ENCODE measurements around the gene DCLK2.

DCLK2 gene

GRCh38 chr4:150078041-150078578, at the start of gene DCLK2:
TSS of gene DCLK2 (plus strand) at chr4:150078445. CDS start at chr4:150079028, 583 bp downstream.
- H3K36me3 ChIP-seq (ENCODE audit: insufficient read depth, low read length) = no peaks in the 10 kb centered on the region
- H3K9me3 ChIP-seq (ENCODE audit: low read length) = no peaks in the 10 kb centered on the region
- peak within 1 kb of the TSS; percentile 84 to 88 for H3K4me3 ChIP-seq (ENCODE audit: low read depth in 1 of 2, low read length in 2 of 2)
- no peaks in the 10 kb centered on the region for H3K27me3 ChIP-seq (ENCODE audit: control insufficient read depth in 1 of 2, insufficient read depth in 2 of 2, low read length in 2 of 2)
- peak within 1 kb of the TSS; percentile 85 for H3K27ac ChIP-seq (ENCODE audit: low read depth, low read length)
- peak within 1 kb of the TSS; percentile 55 for H3K9ac ChIP-seq (ENCODE audit: low read length)
- peaks cover 23% of the 10 kb centered on the region for H3K4me1 ChIP-seq (ENCODE audit: insufficient read depth, low read length)

- H3K4me1 ChIP-seq (ENCODE audit: insufficient read depth, low read length) = peaks cover 5% of the 10 kb centered on the region
- H3K27ac ChIP-seq (ENCODE audit: low read depth, low read length) = no peak overlapping the region
- no peaks in the 10 kb centered on the region for H3K9me3 ChIP-seq (ENCODE audit: low read length)
- H3K9ac ChIP-seq (ENCODE audit: low read length) = no peak overlapping the region
- H3K4me3 ChIP-seq (ENCODE audit: low read depth in 1 of 2, low read length in 2 of 2) = no peak overlapping the region
- H3K36me3 ChIP-seq (ENCODE audit: insufficient read depth, low read length) = no peaks in the 10 kb centered on the region
- H3K27me3 ChIP-seq (ENCODE audit: control insufficient read depth in 1 of 2, insufficient read depth in 2 of 2, low read length in 2 of 2) = no peaks in the 10 kb centered on the region
Observed at GRCh38 chr4:150032541-150032940, 45.7 kb upstream of the DCLK2 start.

- Histone ChIP-seq H3K27me3 (ENCODE audit: control insufficient read depth in 1 of 2, insufficient read depth in 2 of 2, low read length in 2 of 2) (no peaks in the 10 kb centered on the region), H3K4me1 (ENCODE audit: insufficient read depth, low read length) (peaks cover 5% of the 10 kb centered on the region), H3K27ac (ENCODE audit: low read depth, low read length) (no peak overlapping the region), H3K36me3 (ENCODE audit: insufficient read depth, low read length) (no peaks in the 10 kb centered on the region), H3K9ac (ENCODE audit: low read length) (no peak overlapping the region), H3K9me3 (ENCODE audit: low read length) (no peaks in the 10 kb centered on the region), H3K4me3 (ENCODE audit: low read depth in 1 of 2, low read length in 2 of 2) (no peak overlapping the region)
Observed at GRCh38 chr4:150033081-150033480, 45.2 kb upstream of the DCLK2 start.

GRCh38 chr4:150033901-150034300, 44.3 kb upstream of the DCLK2 start:
- Histone ChIP-seq H3K9ac (ENCODE audit: low read length) (no peak overlapping the region), H3K36me3 (ENCODE audit: insufficient read depth, low read length) (no peaks in the 10 kb centered on the region), H3K27me3 (ENCODE audit: control insufficient read depth in 1 of 2, insufficient read depth in 2 of 2, low read length in 2 of 2) (no peaks in the 10 kb centered on the region), H3K9me3 (ENCODE audit: low read length) (no peaks in the 10 kb centered on the region), H3K4me3 (ENCODE audit: low read depth in 1 of 2, low read length in 2 of 2) (no peak overlapping the region), H3K4me1 (ENCODE audit: insufficient read depth, low read length) (peaks cover 5% of the 10 kb centered on the region), H3K27ac (ENCODE audit: low read depth, low read length) (no peak overlapping the region)

- H3K27ac ChIP-seq (ENCODE audit: low read depth, low read length) = no peak overlapping the region
- no peaks in the 10 kb centered on the region for H3K36me3 ChIP-seq (ENCODE audit: insufficient read depth, low read length)
- H3K27me3 ChIP-seq (ENCODE audit: control insufficient read depth in 1 of 2, insufficient read depth in 2 of 2, low read length in 2 of 2) = no peaks in the 10 kb centered on the region
- H3K4me3 ChIP-seq (ENCODE audit: low read depth in 1 of 2, low read length in 2 of 2) = no peak overlapping the region
- no peak overlapping the region for H3K9ac ChIP-seq (ENCODE audit: low read length)
- peaks cover 5% of the 10 kb centered on the region for H3K4me1 ChIP-seq (ENCODE audit: insufficient read depth, low read length)
- H3K9me3 ChIP-seq (ENCODE audit: low read length) = no peaks in the 10 kb centered on the region
Observed at GRCh38 chr4:150037251-150037856, 40.9 kb upstream of the DCLK2 start.

GRCh38 chr4:150038335-150039076, 39.7 kb upstream of the DCLK2 start:
- H3K36me3 ChIP-seq (ENCODE audit: insufficient read depth, low read length) = no peaks in the 10 kb centered on the region
- no peak overlapping the region for H3K4me3 ChIP-seq (ENCODE audit: low read depth in 1 of 2, low read length in 2 of 2)
- no peaks in the 10 kb centered on the region for H3K9me3 ChIP-seq (ENCODE audit: low read length)
- H3K4me1 ChIP-seq (ENCODE audit: insufficient read depth, low read length) = peaks cover 4% of the 10 kb centered on the region
- H3K27ac ChIP-seq (ENCODE audit: low read depth, low read length) = no peak overlapping the region
- no peak overlapping the region for H3K9ac ChIP-seq (ENCODE audit: low read length)
- H3K27me3 ChIP-seq (ENCODE audit: control insufficient read depth in 1 of 2, insufficient read depth in 2 of 2, low read length in 2 of 2) = no peaks in the 10 kb centered on the region

- no peaks in the 10 kb centered on the region for H3K27me3 ChIP-seq (ENCODE audit: control insufficient read depth in 1 of 2, insufficient read depth in 2 of 2, low read length in 2 of 2)
- no peak overlapping the region for H3K27ac ChIP-seq (ENCODE audit: low read depth, low read length)
- no peaks in the 10 kb centered on the region for H3K4me1 ChIP-seq (ENCODE audit: insufficient read depth, low read length)
- no peak overlapping the region for H3K9ac ChIP-seq (ENCODE audit: low read length)
- H3K4me3 ChIP-seq (ENCODE audit: low read depth in 1 of 2, low read length in 2 of 2) = no peak overlapping the region
- no peaks in the 10 kb centered on the region for H3K36me3 ChIP-seq (ENCODE audit: insufficient read depth, low read length)
- H3K9me3 ChIP-seq (ENCODE audit: low read length) = no peaks in the 10 kb centered on the region
Observed at GRCh38 chr4:150039274-150040127, 38.7 kb upstream of the DCLK2 start.

- Histone ChIP-seq H3K4me1 (ENCODE audit: insufficient read depth, low read length) (no peaks in the 10 kb centered on the region), H3K4me3 (ENCODE audit: low read depth in 1 of 2, low read length in 2 of 2) (no peak overlapping the region), H3K9me3 (ENCODE audit: low read length) (no peaks in the 10 kb centered on the region)
Observed at GRCh38 chr4:150044517-150044916, 33.7 kb upstream of the DCLK2 start.

GRCh38 chr4:150045410-150045809, 32.8 kb upstream of the DCLK2 start:
- no peak overlapping the region for H3K27ac ChIP-seq (ENCODE audit: low read depth, low read length)
- H3K9ac ChIP-seq (ENCODE audit: low read length) = no peak overlapping the region
- H3K9me3 ChIP-seq (ENCODE audit: low read length) = no peaks in the 10 kb centered on the region
- H3K27me3 ChIP-seq (ENCODE audit: control insufficient read depth in 1 of 2, insufficient read depth in 2 of 2, low read length in 2 of 2) = no peaks in the 10 kb centered on the region
- H3K36me3 ChIP-seq (ENCODE audit: insufficient read depth, low read length) = no peaks in the 10 kb centered on the region
- no peaks in the 10 kb centered on the region for H3K4me1 ChIP-seq (ENCODE audit: insufficient read depth, low read length)
- H3K4me3 ChIP-seq (ENCODE audit: low read depth in 1 of 2, low read length in 2 of 2) = no peak overlapping the region

More at GRCh38 chr4:150044517-150044916, 33.7 kb upstream of the DCLK2 start:
- Histone ChIP-seq H3K27ac (ENCODE audit: low read depth, low read length) (no peak overlapping the region), H3K9ac (ENCODE audit: low read length) (no peak overlapping the region), H3K36me3 (ENCODE audit: insufficient read depth, low read length) (no peaks in the 10 kb centered on the region), H3K27me3 (ENCODE audit: control insufficient read depth in 1 of 2, insufficient read depth in 2 of 2, low read length in 2 of 2) (no peaks in the 10 kb centered on the region)

- no peaks in the 10 kb centered on the region for H3K36me3 ChIP-seq (ENCODE audit: insufficient read depth, low read length)
Observed at GRCh38 chr4:150046728-150047217, 31.5 kb upstream of the DCLK2 start.

GRCh38 chr4:150047546-150047945, 30.7 kb upstream of the DCLK2 start:
- Histone ChIP-seq H3K27ac (ENCODE audit: low read depth, low read length) (no peak overlapping the region), H3K4me3 (ENCODE audit: low read depth in 1 of 2, low read length in 2 of 2) (no peak overlapping the region), H3K36me3 (ENCODE audit: insufficient read depth, low read length) (no peaks in the 10 kb centered on the region), H3K9ac (ENCODE audit: low read length) (no peak overlapping the region), H3K4me1 (ENCODE audit: insufficient read depth, low read length) (no peaks in the 10 kb centered on the region), H3K9me3 (ENCODE audit: low read length) (no peaks in the 10 kb centered on the region), H3K27me3 (ENCODE audit: control insufficient read depth in 1 of 2, insufficient read depth in 2 of 2, low read length in 2 of 2) (no peaks in the 10 kb centered on the region)

More at GRCh38 chr4:150046728-150047217, 31.5 kb upstream of the DCLK2 start:
- no peaks in the 10 kb centered on the region for H3K9me3 ChIP-seq (ENCODE audit: low read length)
- no peak overlapping the region for H3K9ac ChIP-seq (ENCODE audit: low read length)
- H3K4me1 ChIP-seq (ENCODE audit: insufficient read depth, low read length) = no peaks in the 10 kb centered on the region
- no peak overlapping the region for H3K4me3 ChIP-seq (ENCODE audit: low read depth in 1 of 2, low read length in 2 of 2)
- H3K27ac ChIP-seq (ENCODE audit: low read depth, low read length) = no peak overlapping the region
- H3K27me3 ChIP-seq (ENCODE audit: control insufficient read depth in 1 of 2, insufficient read depth in 2 of 2, low read length in 2 of 2) = no peaks in the 10 kb centered on the region
